IPS-20b (cell line): ENCODE results near the gene AACS.
"Not testable (repeated sequence)": the region's sequence is repeated elsewhere in the genome, so short reads cannot be mapped to it uniquely, and the experiment has no call there.

Experiments
- H3K27ac ChIP-seq: one replicate; pipeline ENCODE4 v1.5.1; 2013; ENCODE audit warnings: low read length
- H3K27me3 ChIP-seq: 2 replicates; pipeline ENCODE4 v1.6.1; 2013; ENCODE audit warnings: mild to moderate bottlenecking, low read length, inconsistent platforms; ENCODE audit not compliant: insufficient read depth
- H3K36me3 ChIP-seq: 2 replicates; pipeline ENCODE4 v1.6.1; 2013; ENCODE audit warnings: low read depth, mild to moderate bottlenecking, inconsistent platforms, low read length, moderate library complexity; ENCODE audit not compliant: insufficient read depth
- H3K4me1 ChIP-seq: 2 replicates; pipeline ENCODE4 v1.6.1; 2013; ENCODE audit warnings: mild to moderate bottlenecking, control low read depth, inconsistent platforms, low read length, moderate library complexity; ENCODE audit not compliant: insufficient read depth
- H3K4me3 ChIP-seq: 2 replicates; pipeline ENCODE4 v1.5.1; 2013; ENCODE audit warnings: mild to moderate bottlenecking, low read length, inconsistent platforms
- H3K9ac ChIP-seq: 2 replicates; pipeline ENCODE4 v1.6.1; 2013; ENCODE audit warnings: low read depth, mild to moderate bottlenecking, inconsistent platforms, low read length, moderate library complexity
- H3K9me3 ChIP-seq: 2 replicates; pipeline ENCODE4 v1.6.1; 2013; ENCODE audit warnings: mild to moderate bottlenecking, low read depth, low read length, inconsistent platforms; ENCODE audit not compliant: insufficient read depth

Gene AACS

DNA sequence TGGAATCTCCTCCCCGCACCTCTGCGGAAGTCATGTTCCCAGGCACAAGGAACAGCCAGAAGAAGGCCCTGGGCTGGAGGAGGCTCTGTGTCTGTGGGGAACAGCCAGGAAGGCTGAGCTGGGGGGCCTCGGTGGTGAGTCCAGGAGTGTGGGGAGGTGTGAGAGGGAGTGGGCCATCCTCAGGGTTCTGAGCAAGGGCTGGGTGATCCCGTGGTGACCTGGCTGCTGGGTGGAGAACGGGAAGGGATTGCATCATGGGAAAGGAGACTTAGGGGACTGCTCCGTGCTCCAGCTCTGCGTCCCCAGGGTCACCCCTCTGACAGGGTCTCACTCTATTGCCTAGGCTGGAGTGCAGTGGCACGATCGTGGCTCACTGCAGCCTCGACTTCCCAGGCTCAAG is 13.8 kb downstream of the AACS start:
- Histone ChIP-seq H3K27ac (no peak overlapping the region), H3K4me3 (no peak overlapping the region), H3K9me3 (no peaks in the 10 kb centered on the region), H3K36me3 (peaks cover 54% of the 10 kb centered on the region), H3K4me1 (no peaks in the 10 kb centered on the region), H3K27me3 (no peaks in the 10 kb centered on the region), H3K9ac (no peak overlapping the region)

DNA sequence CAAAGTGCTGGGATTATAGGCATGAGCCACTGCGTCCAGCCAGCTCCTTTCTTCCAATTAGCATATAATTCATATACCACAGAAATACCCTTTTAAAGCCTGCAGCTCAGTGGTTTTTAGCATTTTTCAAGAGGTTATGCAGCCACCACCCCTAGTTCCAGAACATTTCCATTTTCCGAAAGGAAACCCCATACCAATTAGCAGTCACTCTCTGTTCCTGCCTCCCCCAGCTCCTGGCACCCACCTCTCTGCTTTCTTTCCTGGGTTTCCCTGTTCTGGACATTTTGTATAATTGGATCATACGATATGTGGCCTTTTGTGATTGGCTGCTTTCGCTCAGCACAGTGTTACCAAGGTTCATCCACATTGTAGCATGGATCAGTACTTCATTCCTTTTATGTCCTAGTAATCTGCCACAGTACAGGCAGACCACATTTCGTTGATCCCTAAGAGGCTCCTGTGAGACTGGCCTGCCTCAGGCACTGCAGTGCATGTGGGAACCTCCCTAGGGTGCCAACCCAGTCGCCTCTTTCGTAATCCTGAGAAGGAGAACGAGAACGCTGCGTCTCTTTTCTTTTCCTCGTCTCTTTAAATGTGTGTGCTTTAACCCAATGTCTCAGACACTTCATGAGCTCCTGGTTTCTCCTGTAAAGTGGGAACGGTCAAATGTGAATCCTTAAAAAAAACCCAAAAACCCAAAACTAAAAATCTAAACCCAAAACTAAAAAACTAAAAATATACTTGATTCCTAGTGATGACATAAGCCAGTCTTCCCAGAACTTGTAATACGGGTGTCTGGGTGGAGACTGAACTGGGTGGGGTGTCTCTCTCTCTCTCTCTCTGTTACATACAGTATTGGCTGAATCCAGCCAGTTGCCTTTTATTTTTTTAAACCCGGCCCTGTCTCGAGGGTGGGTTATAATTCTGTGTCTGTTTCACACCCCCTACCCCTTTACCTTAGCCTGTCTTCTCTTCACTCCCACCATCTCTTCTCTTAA is 14.7 kb downstream of the AACS start:
- Histone ChIP-seq H3K9ac (no peak overlapping the region), H3K9me3 (no peaks in the 10 kb centered on the region), H3K4me3 (no peak overlapping the region), H3K27ac (no peak overlapping the region), H3K4me1 (no peaks in the 10 kb centered on the region), H3K36me3 (peaks cover 62% of the 10 kb centered on the region), H3K27me3 (no peaks in the 10 kb centered on the region)

DNA sequence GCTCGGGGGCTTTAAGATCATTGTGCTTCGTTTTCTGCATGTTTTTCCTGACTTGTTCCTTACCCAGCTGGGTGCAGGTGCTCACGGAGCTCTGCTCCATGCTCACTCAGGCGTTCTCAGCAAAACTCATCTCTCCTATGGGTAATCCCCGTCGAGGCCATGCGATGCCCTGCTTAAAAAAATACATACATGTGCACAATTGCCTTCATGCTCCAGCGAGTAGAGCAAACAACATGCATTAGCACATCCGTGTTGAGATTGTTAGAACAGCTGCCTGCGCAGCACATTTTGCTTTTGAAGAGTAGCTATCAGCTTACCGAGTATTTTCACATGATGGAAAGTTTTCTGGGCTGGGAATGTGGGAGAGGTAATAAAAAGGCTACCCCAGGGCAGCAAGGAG is 16.2 kb downstream of the AACS start:
- H3K27me3 ChIP-seq = no peaks in the 10 kb centered on the region
- no peak overlapping the region for H3K4me3 ChIP-seq
- H3K27ac ChIP-seq = no peak overlapping the region
- H3K36me3 ChIP-seq = peaks cover 69% of the 10 kb centered on the region
- H3K9ac ChIP-seq = no peak overlapping the region
- H3K9me3 ChIP-seq = no peaks in the 10 kb centered on the region
- H3K4me1 ChIP-seq = no peaks in the 10 kb centered on the region

DNA sequence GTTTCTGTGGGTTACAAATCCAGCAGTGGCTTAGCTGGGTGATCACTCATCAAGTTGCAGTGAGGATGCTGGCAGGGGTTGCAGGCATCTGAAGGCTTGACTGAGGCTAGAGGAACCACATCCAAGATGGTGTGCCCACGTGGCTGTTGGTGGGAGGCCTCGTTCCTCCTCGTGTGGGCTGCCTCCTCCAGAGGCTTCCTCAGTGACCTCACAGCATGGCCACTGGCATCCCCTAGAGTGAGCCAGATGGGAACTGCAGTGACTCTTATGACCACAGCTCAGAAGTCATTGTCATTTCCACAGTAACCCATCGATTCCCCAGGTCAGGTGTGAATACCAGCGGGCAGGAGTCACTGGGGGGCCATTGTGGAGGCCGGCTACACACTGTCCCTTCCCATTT is 17.8 kb downstream of the AACS start:
- Histone ChIP-seq H3K27ac (no peak overlapping the region), H3K9me3 (no peaks in the 10 kb centered on the region), H3K27me3 (no peaks in the 10 kb centered on the region), H3K36me3 (peaks cover 71% of the 10 kb centered on the region), H3K4me1 (no peaks in the 10 kb centered on the region), H3K9ac (no peak overlapping the region), H3K4me3 (no peak overlapping the region)

DNA sequence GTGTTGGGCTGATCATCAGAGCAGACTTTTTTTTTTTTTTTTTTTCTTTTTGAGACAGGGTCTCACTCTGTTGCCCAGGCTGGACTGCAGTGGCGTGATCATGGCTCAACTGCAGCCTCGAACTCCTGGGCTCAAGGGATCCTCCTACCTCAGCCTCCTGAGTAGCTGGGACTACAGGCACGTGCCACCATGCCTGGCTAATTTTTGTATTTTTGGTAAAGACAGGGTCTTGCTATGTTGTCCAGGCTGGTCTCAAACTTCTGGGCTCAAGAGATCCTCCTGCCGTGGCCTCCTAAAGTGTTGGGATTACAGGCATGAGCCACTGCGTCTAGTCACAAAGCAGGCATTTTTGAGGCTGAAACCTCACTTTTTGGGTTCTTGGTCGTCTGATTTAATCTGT is 23.0 kb downstream of the AACS start:
- not testable (repeated sequence) for H3K9me3 ChIP-seq, H3K9ac ChIP-seq, H3K4me3 ChIP-seq, H3K4me1 ChIP-seq, H3K27me3 ChIP-seq, H3K27ac ChIP-seq
- peaks cover 84% of the 10 kb centered on the region for H3K36me3 ChIP-seq

DNA sequence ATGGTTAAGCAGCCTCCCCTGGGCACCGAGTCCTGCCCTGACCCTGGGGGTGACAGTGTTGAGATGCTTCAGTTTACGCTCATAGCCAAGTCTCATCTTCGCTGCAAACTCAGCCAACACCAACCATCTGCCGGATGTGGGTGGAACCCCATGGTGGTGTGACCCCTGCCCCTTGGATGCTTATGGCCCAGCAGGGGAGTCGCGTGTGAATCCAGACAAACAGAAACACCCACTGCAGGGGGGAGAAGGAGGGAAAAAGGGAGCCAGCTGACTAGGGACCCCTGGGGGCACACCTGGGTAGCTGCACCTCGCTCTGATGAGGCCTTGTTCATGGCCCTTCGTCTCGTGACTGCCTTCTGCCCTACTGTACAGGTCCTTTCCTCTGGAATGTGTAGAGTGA is 23.8 kb downstream of the AACS start:
- peaks cover 86% of the 10 kb centered on the region for H3K36me3 ChIP-seq
- H3K27me3 ChIP-seq = no peaks in the 10 kb centered on the region
- no peak overlapping the region for H3K27ac ChIP-seq
- H3K9me3 ChIP-seq = no peaks in the 10 kb centered on the region
- no peak overlapping the region for H3K9ac ChIP-seq
- H3K4me3 ChIP-seq = no peak overlapping the region
- no peaks in the 10 kb centered on the region for H3K4me1 ChIP-seq

DNA sequence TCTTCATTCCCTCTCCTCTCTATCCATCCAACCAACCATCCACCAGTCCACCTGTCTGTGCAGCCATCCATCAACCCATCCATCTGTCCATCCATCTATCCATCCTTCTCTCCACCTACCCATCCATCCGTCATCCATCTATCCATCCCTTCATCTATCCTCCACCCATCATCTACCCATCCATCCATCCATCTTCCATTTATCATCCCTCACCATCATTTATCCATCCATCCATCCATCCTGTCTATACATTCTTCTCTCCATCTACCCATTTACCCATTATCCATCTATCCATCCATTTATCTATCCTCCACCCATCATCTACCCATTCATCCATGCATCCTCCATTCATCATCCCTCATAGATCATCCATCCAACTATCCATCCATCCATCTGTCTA is 24.4 kb downstream of the AACS start:
- H3K36me3 ChIP-seq = peaks cover 86% of the 10 kb centered on the region
- no peaks in the 10 kb centered on the region for H3K9me3 ChIP-seq
- no peak overlapping the region for H3K9ac ChIP-seq
- no peaks in the 10 kb centered on the region for H3K4me1 ChIP-seq
- no peaks in the 10 kb centered on the region for H3K27me3 ChIP-seq
- H3K27ac ChIP-seq = no peak overlapping the region
- no peak overlapping the region for H3K4me3 ChIP-seq

DNA sequence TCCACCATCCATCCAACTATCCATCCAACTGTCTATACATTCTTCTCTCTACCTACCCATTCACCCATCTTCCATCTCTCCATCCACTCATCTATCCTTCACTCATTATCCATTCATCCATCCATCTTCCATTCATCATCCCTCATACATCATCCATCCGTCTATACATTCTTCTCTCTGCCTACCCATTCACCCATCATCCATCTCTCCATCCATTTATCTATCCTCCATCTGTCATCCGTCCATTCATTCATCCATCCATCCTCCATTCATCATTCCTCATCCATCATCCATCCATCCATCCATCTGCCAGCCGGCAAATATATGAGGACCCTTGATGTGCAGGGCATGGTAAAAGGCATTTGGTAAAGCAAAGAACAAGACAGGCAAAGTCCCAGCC is 25.2 kb downstream of the AACS start:
- Histone ChIP-seq H3K9me3 (no peaks in the 10 kb centered on the region), H3K36me3 (peaks cover 85% of the 10 kb centered on the region), H3K27me3 (no peaks in the 10 kb centered on the region)

DNA sequence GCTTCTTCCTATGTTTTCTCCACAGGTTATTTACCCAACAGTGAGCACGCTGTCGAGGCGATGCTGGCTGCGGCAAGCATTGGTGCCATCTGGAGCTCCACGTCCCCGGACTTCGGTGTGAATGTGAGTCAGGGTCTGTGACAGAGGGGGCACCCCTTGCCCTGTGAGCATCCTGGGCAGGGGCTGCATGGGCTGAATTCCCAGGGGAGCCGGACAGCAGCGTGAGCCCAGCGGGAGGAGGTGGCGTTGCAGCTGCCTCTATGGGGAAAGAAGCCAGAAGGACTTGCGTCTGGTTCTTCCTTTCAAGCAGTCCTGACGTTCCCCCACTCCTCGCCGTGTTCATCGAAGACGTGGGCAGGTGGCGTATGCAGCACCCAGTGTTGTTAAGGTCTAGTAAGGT is 26.2 kb downstream of the AACS start:
- Histone ChIP-seq H3K4me3 (no peak overlapping the region), H3K27me3 (no peaks in the 10 kb centered on the region), H3K27ac (no peak overlapping the region), H3K4me1 (no peaks in the 10 kb centered on the region), H3K9ac (no peak overlapping the region), H3K36me3 (peaks cover 75% of the 10 kb centered on the region), H3K9me3 (no peaks in the 10 kb centered on the region)

More for the DNA sequence above, 25.2 kb downstream of the AACS start:
- no peak overlapping the region for H3K27ac ChIP-seq
- no peak overlapping the region for H3K9ac ChIP-seq
- H3K4me1 ChIP-seq = no peaks in the 10 kb centered on the region
- H3K4me3 ChIP-seq = no peak overlapping the region

DNA sequence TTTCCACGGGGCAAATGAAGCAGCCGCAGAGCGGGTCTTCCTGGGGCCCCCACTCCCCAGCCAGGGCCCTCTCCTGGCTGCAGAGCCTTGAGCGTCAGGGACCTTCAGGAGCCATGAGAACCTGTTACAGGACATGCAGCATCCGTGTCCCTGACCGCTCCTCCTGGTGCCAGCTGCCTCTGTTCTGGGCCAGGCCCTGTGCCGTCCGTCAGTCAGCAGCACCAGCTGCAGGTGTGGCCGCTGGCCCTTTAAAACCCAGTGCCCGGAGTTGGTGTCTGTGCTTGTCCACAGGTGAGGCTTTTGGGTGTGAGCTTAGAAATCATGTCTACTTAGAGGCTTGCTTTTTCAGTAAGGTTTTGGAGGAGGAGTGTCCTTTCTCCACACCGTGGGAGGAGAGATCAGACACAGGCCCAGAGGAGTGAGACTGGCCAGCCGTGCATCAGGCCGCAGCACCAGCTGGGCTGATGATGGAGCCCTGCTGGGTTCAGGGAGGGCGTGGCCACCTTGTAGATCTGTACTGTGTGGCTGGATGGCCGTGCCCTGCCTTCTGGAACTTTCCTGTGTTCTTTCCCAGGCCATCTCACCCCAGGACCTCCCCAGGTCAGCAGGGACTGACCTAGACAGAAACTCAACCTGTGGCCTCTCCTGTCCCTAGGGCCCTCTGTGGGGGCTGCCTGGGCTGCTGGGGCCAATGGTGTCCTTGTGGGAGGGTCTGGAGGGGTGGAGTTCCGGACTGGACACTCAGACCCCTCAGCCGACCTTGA is 27.1 kb downstream of the AACS start:
- H3K9ac ChIP-seq = no peak overlapping the region
- no peaks in the 10 kb centered on the region for H3K9me3 ChIP-seq
- no peaks in the 10 kb centered on the region for H3K4me1 ChIP-seq
- no peaks in the 10 kb centered on the region for H3K27me3 ChIP-seq
- H3K27ac ChIP-seq = no peak overlapping the region
- H3K36me3 ChIP-seq = peaks cover 68% of the 10 kb centered on the region
- H3K4me3 ChIP-seq = no peak overlapping the region

DNA sequence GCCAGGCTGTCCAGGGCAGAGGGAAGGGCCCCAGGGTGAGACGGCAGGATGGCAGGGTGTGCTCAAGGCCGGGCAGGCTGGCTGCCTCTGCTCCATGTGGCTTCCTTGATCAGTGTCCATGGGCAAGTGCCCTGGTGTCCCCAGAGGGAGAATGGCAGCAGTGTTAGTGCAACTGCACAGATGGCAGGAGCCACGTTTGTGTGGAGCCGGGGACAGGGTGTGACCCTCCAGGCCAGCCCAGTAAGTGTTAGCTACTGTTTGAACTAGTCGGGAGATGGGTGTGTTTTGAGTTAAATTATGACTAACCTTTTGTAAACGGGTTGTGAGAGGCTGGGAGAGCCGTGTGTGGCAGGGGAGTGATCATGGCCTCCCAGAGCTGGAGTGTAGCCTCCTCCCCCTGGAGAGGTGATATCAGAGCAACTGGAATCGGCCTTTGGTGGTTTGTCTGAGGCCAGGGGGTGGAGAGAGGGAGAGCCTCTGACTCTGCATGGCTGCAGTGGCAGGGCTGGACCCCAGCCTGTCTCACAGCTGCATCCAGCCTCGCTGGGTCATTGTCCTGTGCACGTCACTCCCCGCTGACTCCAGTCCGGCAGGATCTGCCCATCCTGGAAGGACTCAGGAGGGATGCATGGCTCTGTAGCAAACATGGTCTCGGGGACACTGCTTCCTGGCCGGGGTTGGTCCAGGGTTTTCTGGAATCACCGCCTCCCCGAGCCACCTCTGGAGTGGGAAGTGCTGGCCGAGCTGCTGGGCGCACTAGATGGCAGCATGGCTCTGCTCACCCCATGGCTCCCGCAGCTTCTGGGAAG is 27.8 kb downstream of the AACS start:
- H3K4me1 ChIP-seq = no peaks in the 10 kb centered on the region
- no peaks in the 10 kb centered on the region for H3K9me3 ChIP-seq
- peaks cover 60% of the 10 kb centered on the region for H3K36me3 ChIP-seq
- H3K4me3 ChIP-seq = no peak overlapping the region
- no peaks in the 10 kb centered on the region for H3K27me3 ChIP-seq
- H3K9ac ChIP-seq = no peak overlapping the region
- no peak overlapping the region for H3K27ac ChIP-seq
